ENCODE data around the gene FCRL1. TPM values are rescaled to one million over a fixed set of nuclear protein-coding genes. Genes with fewer than 3 reads are reported as not detected.

FCRL1 gene, protein sequence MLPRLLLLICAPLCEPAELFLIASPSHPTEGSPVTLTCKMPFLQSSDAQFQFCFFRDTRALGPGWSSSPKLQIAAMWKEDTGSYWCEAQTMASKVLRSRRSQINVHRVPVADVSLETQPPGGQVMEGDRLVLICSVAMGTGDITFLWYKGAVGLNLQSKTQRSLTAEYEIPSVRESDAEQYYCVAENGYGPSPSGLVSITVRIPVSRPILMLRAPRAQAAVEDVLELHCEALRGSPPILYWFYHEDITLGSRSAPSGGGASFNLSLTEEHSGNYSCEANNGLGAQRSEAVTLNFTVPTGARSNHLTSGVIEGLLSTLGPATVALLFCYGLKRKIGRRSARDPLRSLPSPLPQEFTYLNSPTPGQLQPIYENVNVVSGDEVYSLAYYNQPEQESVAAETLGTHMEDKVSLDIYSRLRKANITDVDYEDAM
- total RNA-seq (2014; rRNA removed; shearing (Covaris generic); ENCODE audit: low replicate concordance) = not detected in 2 replicates

DNA sequence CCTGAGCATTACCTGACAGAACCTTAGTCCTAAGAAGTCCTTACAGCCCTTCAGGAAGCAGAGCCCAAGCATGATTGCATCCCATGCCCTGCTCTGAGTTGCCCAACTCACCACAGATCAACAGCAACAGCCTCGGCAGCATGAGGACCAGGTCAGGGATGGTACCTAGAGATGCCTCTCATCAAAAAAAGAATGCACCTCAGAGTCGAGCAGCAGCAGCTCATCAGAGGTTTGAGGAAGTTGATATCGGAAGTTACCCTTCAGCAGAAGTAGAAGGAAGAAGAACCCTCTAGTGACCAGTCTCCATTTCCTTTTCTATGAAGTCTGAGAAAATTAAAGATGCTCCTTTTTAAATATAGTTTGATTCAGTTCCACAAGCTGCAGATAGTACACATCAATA lies at the start of gene FCRL1:
Gene FCRL1 (minus strand): TSS at position 225 of the 400 bp plus-strand sequence. CDS start 83 bp downstream, at position 142.
- in situ Hi-C loops (cut with HindIII; ENCODE audit: low pct_unique_long_range_greater_than_20kb, low sequenced_read_pairs) = no loop called here
- DNase-seq (ENCODE audit: low read depth) = no peak

GRCh38 chr1:157868654-157869053 lies 48.7 kb upstream of the FCRL1 start:
- no peak for DNase-seq (ENCODE audit: low read depth)
- in situ Hi-C loops (cut with HindIII; ENCODE audit: low pct_unique_long_range_greater_than_20kb, low sequenced_read_pairs) = no loop called here

DNA sequence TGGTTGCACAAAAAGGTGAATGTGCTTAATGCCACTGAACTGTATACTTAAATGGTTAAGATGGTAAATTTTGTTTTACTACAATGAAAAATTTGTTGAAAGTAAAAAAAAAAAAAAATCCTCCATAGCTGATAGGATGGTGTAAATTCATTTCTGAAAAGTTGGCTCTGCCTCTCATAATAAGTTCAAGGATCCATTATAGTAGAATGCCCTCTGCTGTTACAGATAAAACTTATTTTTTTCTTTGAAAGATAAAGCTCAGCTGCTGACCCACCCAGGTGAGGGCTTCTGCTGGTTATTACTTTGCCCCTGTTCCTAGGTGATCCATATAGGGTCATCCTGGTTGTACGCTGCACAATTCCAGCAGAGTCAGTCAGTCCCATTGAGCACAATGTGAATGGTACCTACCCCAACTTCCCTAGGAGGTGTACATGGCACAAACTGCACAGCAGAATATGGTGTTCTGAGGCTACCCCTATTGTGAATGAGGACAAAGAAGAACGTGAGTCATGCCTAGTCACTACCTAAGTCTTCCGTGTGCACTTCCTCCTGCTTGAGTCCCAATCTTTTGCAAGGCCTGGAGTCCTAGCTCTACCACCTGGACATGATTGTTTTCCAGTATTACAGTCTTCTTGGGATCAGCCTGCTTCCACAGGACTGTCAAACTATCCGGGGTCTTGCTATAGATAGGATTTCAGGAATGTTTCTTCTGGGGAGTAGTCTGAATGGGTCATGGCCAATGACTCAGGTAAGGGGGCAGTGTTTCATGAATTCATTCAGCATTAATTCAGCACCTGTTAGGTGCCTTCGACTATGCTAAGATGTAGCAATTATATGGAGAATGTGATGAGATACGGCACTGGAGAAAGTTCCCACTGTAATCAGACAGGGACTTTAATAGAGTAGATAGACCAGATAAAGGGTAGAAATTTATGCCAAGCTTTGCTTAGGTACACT lies 42.5 kb upstream of the FCRL1 start:
- DNase-seq (ENCODE audit: low read depth) = no peak
- in situ Hi-C loops (cut with HindIII; ENCODE audit: low pct_unique_long_range_greater_than_20kb, low sequenced_read_pairs) = no loop called here

GRCh38 chr1:157856538-157856937 lies 36.6 kb upstream of the FCRL1 start:
- in situ Hi-C loops (cut with HindIII; ENCODE audit: low pct_unique_long_range_greater_than_20kb, low sequenced_read_pairs) = no loop called here
- DNase-seq (ENCODE audit: low read depth) = no peak

DNA sequence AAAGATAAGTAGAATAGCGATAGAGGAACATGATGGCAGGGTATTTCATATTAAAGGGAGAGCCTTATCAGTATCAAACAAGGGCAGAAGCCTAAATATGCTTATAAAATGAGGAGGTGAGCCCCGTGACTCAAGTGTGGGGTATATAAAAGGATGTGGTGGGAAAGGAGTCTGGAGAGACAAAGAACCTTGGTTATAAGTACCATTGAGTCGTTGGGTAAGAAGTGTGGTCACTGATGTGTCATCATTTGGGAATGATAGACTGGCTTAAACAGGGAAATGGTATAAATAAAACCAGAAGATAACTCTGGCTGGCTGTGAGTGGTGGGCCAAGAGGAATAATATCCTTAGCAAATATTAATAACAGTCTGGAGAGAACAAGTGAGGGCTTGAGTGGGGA lies 32.6 kb upstream of the FCRL1 start:
- no peak for DNase-seq (ENCODE audit: low read depth)
- in situ Hi-C loops (cut with HindIII; ENCODE audit: low pct_unique_long_range_greater_than_20kb, low sequenced_read_pairs) = no loop called here

- no peak for DNase-seq (ENCODE audit: low read depth)
- in situ Hi-C loops (cut with HindIII; ENCODE audit: low pct_unique_long_range_greater_than_20kb, low sequenced_read_pairs) = no loop called here
These were observed 29.4 kb upstream of the FCRL1 start for GRCh38 chr1:157849229-157849875.

GRCh38 chr1:157844089-157844830 lies 24.3 kb upstream of the FCRL1 start:
- no peak for DNase-seq (ENCODE audit: low read depth)
- in situ Hi-C loops (cut with HindIII; ENCODE audit: low pct_unique_long_range_greater_than_20kb, low sequenced_read_pairs) = no loop called here

- DNase-seq (ENCODE audit: low read depth) = no peak
- in situ Hi-C loops (cut with HindIII; ENCODE audit: low pct_unique_long_range_greater_than_20kb, low sequenced_read_pairs) = no loop called here
These were observed 23.0 kb upstream of the FCRL1 start for GRCh38 chr1:157842939-157843338.

- no peak for DNase-seq (ENCODE audit: low read depth)
- in situ Hi-C loops (cut with HindIII; ENCODE audit: low pct_unique_long_range_greater_than_20kb, low sequenced_read_pairs) = no loop called here
These were observed 21.8 kb upstream of the FCRL1 start, which contains the start of gene CD5L for GRCh38 chr1:157841708-157842107. CD5L (minus strand) TSS chr1:157841808; CDS start chr1:157841701, 107 bp downstream.

- DNase-seq (ENCODE audit: low read depth) = no peak
- in situ Hi-C loops (cut with HindIII; ENCODE audit: low pct_unique_long_range_greater_than_20kb, low sequenced_read_pairs) = no loop called here
These were observed 19.0 kb upstream of the FCRL1 start for GRCh38 chr1:157838966-157839365.

- no peak for DNase-seq (ENCODE audit: low read depth)
- in situ Hi-C loops (cut with HindIII; ENCODE audit: low pct_unique_long_range_greater_than_20kb, low sequenced_read_pairs) = no loop called here
These were observed 14.5 kb upstream of the FCRL1 start for GRCh38 chr1:157834430-157834829.

- in situ Hi-C loops (cut with HindIII; ENCODE audit: low pct_unique_long_range_greater_than_20kb, low sequenced_read_pairs) = no loop called here
These were observed 13.2 kb upstream of the FCRL1 start for GRCh38 chr1:157833145-157833544.

DNA sequence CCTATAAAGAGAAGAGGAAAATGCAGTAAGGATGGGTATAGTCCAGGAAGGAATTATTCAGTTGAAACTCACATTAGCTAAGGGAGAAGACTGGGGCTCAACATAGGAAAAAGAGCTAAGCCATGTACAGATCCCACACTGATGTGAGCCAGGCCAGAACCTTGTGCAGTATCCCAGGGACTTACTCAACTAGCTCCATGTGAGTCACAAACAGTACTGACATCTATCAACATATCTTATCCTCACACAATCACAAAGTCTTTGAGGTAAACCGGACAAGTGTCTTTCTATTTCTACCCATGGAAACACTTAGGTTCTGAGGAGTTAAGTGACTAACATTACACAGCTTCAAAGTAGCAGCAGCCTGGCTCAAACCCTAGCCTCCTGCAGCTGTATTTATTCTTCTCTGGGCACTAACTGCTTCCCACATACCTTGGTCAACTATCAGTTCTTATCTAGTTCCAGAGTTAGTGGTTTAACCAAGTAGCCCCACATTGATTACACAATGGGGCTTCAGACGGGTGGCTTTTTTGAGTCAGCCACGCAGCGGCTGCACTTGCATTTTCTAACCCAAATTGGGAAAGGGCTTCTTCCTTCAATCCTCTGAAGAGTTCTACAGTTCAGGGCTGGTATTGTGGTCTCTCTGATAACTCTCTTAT lies 12.2 kb upstream of the FCRL1 start:
- DNase-seq (ENCODE audit: low read depth) = no peak
- in situ Hi-C loops (cut with HindIII; ENCODE audit: low pct_unique_long_range_greater_than_20kb, low sequenced_read_pairs) = no loop called here

More at GRCh38 chr1:157833145-157833544, 13.2 kb upstream of the FCRL1 start:
- DNase-seq (ENCODE audit: low read depth) = no peak

DNA sequence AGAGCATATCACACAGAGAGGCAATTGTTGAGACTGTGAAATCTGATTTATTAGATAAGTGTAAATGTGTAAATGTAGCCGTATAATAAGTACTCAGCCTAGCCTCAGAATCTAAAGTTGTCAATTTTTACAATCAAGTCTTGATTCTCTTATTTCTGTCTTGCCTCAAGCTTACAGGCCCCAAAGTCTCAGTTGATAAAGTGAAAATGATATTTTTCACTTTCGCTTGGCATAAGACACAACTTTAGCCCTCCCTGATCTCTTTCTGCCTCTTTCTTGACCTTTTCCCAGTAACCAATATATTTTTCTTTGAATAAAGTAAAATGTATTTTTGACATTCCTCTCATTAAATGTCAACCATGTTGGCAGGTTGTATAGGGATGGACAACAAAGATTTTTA lies 11.0 kb upstream of the FCRL1 start:
- in situ Hi-C loops (cut with HindIII; ENCODE audit: low pct_unique_long_range_greater_than_20kb, low sequenced_read_pairs) = no loop called here
- DNase-seq (ENCODE audit: low read depth) = no peak

- in situ Hi-C loops (cut with HindIII; ENCODE audit: low pct_unique_long_range_greater_than_20kb, low sequenced_read_pairs) = no loop called here
- DNase-seq (ENCODE audit: low read depth) = no peak
These were observed 9.8 kb upstream of the FCRL1 start for GRCh38 chr1:157829711-157830110.

GRCh38 chr1:157829210-157829609 lies 9.3 kb upstream of the FCRL1 start:
- DNase-seq (ENCODE audit: low read depth) = no peak
- in situ Hi-C loops (cut with HindIII; ENCODE audit: low pct_unique_long_range_greater_than_20kb, low sequenced_read_pairs) = no loop called here

DNA sequence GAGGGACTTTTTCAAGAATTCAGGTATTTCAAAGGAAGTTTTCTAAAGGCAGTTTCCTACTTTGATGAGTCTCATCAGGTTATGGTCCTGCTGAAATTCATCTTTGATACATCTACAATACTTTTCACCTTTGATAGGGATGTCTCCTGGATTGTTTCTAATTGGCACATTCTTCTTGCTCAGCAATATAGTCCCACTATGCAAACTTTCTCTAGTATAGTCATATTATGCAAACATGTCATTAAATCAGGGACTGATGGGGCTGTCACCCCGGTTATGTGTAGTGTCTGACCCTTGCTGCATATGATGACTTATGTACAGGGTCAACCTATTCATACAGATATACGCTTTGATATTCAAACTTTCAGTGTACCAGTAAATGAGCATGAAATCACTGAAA lies 379 bp upstream of the FCRL1 start:
- in situ Hi-C loops (cut with HindIII; ENCODE audit: low pct_unique_long_range_greater_than_20kb, low sequenced_read_pairs) = no loop called here
- DNase-seq (ENCODE audit: low read depth) = no peak

Data from Caki2 (cell line).